GM19025 (cell line): Measurements from ENCODE around the gene SORL1-AS1.

ENCODE experiments used
- ATAC-seq: cut with Tn5 transposase; IDR thresholded peaks from one replicate; pipeline ENCODE4 v1.9.1; 2021; ENCODE audit warnings: mild to moderate bottlenecking, low read depth, moderate library complexity; ENCODE audit not compliant: unreplicated experiment

The SORL1-AS1 gene

DNA sequence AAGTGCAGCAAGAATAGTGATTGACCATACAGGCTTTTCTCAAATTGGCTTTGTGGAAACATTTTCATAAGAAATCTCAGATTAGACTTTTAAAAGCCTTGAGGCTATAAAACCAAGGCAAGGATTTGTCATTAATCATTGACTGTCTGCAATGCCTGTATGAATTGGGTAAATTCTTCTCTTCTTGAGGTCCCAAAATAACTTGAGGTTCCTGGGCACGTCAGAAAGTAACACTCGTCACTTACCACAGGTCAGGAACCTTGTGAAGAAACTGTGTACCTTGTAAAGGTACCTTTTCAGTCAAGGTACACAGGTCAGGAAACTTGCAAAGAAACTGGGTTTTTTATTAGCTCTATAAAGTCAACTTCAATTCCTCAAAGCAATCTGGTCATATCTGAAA is 43.9 kb downstream of the SORL1-AS1 start:
- ATAC-seq = no peak

DNA sequence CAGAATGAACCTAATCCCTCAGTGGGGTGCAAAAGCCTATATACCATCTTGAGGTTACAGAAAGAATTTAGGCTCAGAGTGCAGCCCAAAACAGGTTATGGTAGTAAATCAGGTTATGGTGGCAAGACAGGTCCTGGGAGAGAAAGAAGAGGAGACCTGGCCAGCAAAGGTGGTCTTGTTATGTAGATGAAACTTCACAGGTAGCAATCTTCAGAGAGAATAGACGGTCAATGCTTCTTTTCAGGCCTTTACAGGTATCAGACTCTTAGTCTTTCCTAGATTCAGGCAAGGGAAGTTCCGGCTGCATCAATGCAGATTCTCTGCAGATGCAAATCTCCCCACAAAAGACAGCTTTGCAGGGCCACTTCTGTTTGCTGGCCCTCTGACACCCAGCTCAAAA is 46.5 kb downstream of the SORL1-AS1 start:
- no peak for ATAC-seq

DNA sequence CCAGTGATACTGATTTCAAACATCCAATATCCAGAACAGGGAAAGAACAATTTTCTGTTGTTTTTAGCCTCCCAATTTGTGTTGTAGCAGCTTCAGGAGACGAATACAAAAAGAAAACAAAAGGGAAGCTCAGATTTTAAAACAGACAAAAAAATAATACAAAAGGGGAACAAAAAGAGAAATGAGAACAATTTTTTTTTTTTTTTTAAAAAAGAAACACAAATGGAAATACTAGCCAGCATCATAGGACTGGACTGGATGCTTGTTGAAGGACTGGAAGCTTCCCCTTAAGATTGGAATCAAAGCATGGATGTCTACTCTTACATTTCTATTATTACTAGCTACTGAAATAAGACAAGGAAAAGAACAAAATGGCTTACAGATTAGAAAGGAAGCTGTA is 47.1 kb downstream of the SORL1-AS1 start:
- no peak for ATAC-seq

DNA sequence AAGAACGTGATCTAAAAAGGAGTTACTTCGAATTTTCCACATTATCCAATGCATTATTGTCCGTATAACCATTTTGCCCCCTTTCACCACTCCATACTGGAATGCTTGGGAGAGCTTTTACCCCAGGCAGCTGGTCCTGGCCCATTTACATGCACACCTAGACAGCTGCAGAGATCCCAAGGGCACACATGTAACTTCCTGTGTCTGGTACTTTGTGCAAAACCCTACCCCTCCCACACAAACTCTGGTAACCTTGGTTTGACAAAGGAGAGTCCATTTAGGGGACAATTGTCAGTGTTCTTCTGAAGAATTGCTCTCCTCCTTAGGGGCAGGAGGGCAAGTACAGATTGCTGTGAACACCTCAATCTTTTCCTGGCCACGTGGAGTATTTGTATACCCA is 58.0 kb downstream of the SORL1-AS1 start:
- no peak for ATAC-seq

DNA sequence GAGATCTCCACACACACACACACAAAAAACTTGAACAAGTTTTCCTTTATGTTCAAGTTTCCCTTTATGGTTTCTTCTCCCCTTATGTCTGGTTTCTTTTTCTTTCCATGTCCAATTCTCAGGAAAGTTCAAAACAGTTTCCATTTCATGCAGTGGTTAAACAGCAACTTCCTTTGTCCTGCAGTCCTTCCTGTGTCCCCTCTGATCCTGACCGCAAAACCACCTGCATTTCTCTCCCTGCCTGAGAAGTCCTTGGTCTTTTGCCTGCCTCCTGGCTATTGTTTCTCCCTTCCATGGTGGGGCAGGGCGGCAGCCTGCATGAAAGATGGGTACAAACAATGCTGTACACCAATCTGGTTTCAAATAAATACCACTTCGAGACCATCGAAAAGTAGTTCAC is 58.9 kb downstream of the SORL1-AS1 start:
- ATAC-seq = no peak

DNA sequence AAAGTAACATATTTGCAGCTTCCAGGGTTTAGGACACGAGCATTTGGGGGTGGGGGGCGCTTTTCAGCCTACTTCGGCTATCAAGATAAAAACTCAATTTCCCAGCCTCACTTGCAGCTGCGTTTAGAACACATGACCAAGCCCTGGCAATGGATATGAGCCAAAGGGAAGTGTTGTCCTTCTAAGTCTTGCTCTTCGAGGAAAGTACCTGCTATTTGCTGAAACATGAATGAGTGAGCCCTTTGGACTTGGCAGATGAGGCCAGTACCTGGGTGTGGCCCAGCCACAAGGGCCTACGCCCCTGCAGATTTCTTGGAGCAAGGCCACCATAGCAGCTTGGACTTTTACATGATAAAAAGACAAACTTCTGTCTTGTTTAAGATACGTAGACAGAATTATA is 60.9 kb downstream of the SORL1-AS1 start:
- no peak for ATAC-seq

DNA sequence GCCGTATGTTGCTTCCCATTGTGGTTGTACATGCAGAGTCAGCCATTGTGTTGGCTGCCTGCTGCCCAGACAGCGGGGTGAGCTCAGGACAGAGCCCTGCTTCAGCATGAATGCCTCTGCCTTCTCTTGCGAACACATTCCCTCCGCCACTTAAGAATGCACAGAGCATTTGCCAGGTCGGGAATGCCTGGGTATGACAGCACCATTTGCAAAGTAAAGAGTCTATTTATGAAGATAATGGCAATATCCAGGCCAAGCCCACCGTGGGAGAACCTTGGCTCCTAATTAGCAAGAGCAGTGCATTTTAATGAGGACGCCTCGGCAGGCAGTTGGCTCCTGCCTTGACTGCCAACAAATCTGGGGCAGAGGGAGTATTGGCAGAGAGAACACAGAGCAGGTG is 63.1 kb downstream of the SORL1-AS1 start:
- no peak for ATAC-seq
